HEK293 (cell line): ENCODE measurements around the gene STPG3.

Experiments used
- CTCF ChIA-PET: fragments of 350-600 bp; formaldehyde crosslinking; extraction: SDS; loops from one replicate; lab custom pipeline; 2021; ENCODE audit warnings: antibody characterized with exemption; lab: Yijun Ruan, JAX
- POLR2A ChIA-PET: fragments of 300-600 bp; formaldehyde crosslinking; extraction: SDS; loops from one replicate; lab custom pipeline; 2020; ENCODE audit warnings: antibody characterized with exemption, inconsistent platforms; lab: Yijun Ruan, JAX
- H3K27ac ChIP-seq: fragments of 200-500 bp; sonication (Bioruptor generic); 2 replicates; pipeline ENCODE4 v1.5.1; 2014; ENCODE audit warnings: low read depth, low read length, control low read depth, inconsistent platforms; ENCODE audit errors: extremely low read depth
- H3K36me3 ChIP-seq, 2 experiments: fragments of 200-500 bp in 1 of 2; sonication (Bioruptor generic) in 1 of 2; 1 replicate in 1 of 2; 2 replicates in 1 of 2; pipeline ENCODE4 v1.5.1; 2014 to 2017; ENCODE audit warnings: inconsistent platforms in 2 of 2, low read length in 2 of 2; ENCODE audit not compliant: control insufficient read depth in 2 of 2, insufficient read depth in 1 of 2
- H3K4me1 ChIP-seq: fragments of 200-500 bp; sonication (Bioruptor generic); 2 replicates; pipeline ENCODE4 v1.5.1; 2014; ENCODE audit warnings: mild to moderate bottlenecking, low read length, inconsistent platforms; ENCODE audit not compliant: control insufficient read depth, insufficient read depth
- H3K4me3 ChIP-seq: 2 replicates; pipeline ENCODE4 v1.5.1; 2011; ENCODE audit warnings: low read depth, mild to moderate bottlenecking, control low read depth, low read length, moderate library complexity
- H3K9me3 ChIP-seq: fragments of 200-500 bp; sonication (Bioruptor generic); 2 replicates; pipeline ENCODE4 v1.5.1; 2014; ENCODE audit warnings: low read depth, low read length, inconsistent platforms; ENCODE audit not compliant: control insufficient read depth, insufficient read depth
- BCL11B ChIP-seq: fragments of 450-650 bp; formaldehyde crosslinking; IDR thresholded peaks from 2 replicates; pipeline ENCODE4 v1.5.1; 2016; ENCODE audit warnings: low read depth, missing biosample characterization, missing genetic modification characterization
- EGR2 ChIP-seq: fragments of 450-650 bp; formaldehyde crosslinking; IDR thresholded peaks from 2 replicates; pipeline ENCODE4 v1.5.1; 2016; ENCODE audit warnings: low read depth, missing biosample characterization, missing genetic modification characterization
- ELK4 ChIP-seq: IDR thresholded peaks from 2 replicates; pipeline ENCODE4 v1.6.1; 2011; ENCODE audit warnings: mild to moderate bottlenecking, low read depth, low read length, borderline replicate concordance
- GLIS2 ChIP-seq: fragments of 450-650 bp; formaldehyde crosslinking; IDR thresholded peaks from 2 replicates; pipeline ENCODE4 v1.5.1; 2016; ENCODE audit warnings: missing biosample characterization, missing genetic modification characterization
- HIC1 ChIP-seq: fragments of 450-650 bp; formaldehyde crosslinking; IDR thresholded peaks from 2 replicates; pipeline ENCODE4 v1.5.1; 2016; ENCODE audit warnings: missing biosample characterization, missing genetic modification characterization
- HOXC10 ChIP-seq: sonication (generic); formaldehyde crosslinking; IDR thresholded peaks from 2 replicates; pipeline ENCODE4 v1.8.1; 2023; ENCODE audit warnings: mild to moderate bottlenecking, missing genetic modification reagents
- PRDM10 ChIP-seq: fragments of 450-650 bp; formaldehyde crosslinking; IDR thresholded peaks from 2 replicates; pipeline ENCODE4 v1.5.1; 2016; ENCODE audit warnings: missing biosample characterization, missing genetic modification characterization
- ZBTB49 ChIP-seq: fragments of 450-650 bp; formaldehyde crosslinking; IDR thresholded peaks from 2 replicates; pipeline ENCODE4 v1.5.1; 2016; ENCODE audit warnings: missing biosample characterization, missing genetic modification characterization, low read depth
- ZFHX2 ChIP-seq: fragments of 450-650 bp; formaldehyde crosslinking; conservative IDR thresholded peaks from 2 replicates; pipeline ENCODE4 v1.5.1; 2016; ENCODE audit warnings: missing biosample characterization, missing genetic modification characterization
- ZFP3 ChIP-seq: fragments of 450-650 bp; formaldehyde crosslinking; IDR thresholded peaks from 2 replicates; pipeline ENCODE4 v1.5.1; 2016; ENCODE audit warnings: low read depth, missing biosample characterization, missing genetic modification characterization
- ZFP41 ChIP-seq: fragments of 450-650 bp; formaldehyde crosslinking; IDR thresholded peaks from 2 replicates; pipeline ENCODE4 v1.5.1; 2016; ENCODE audit warnings: missing biosample characterization, missing genetic modification characterization, borderline replicate concordance
- ZNF335 ChIP-seq: fragments of 450-650 bp; formaldehyde crosslinking; conservative IDR thresholded peaks from 2 replicates; pipeline ENCODE4 v1.5.1; 2016; ENCODE audit warnings: missing biosample characterization, missing genetic modification characterization
- ZNF398 ChIP-seq: fragments of 450-650 bp; formaldehyde crosslinking; IDR thresholded peaks from 2 replicates; pipeline ENCODE4 v1.5.1; 2017; ENCODE audit warnings: missing biosample characterization, missing genetic modification characterization
- ZNF510 ChIP-seq: fragments of 450-650 bp; formaldehyde crosslinking; IDR thresholded peaks from 2 replicates; pipeline ENCODE4 v1.5.1; 2018; ENCODE audit warnings: mild to moderate bottlenecking, missing genetic modification characterization, missing biosample characterization; ENCODE audit not compliant: insufficient replicate concordance
- ZNF670 ChIP-seq: fragments of 450-650 bp; formaldehyde crosslinking; IDR thresholded peaks from 2 replicates; pipeline ENCODE4 v1.5.1; 2016; ENCODE audit warnings: missing biosample characterization, missing genetic modification characterization, low read depth
- ZNF785 ChIP-seq: fragments of 450-650 bp; formaldehyde crosslinking; IDR thresholded peaks from 2 replicates; pipeline ENCODE4 v1.5.1; 2016; ENCODE audit warnings: missing biosample characterization, missing genetic modification characterization
- ZNF830 ChIP-seq: fragments of 450-650 bp; IDR thresholded peaks from 2 replicates; pipeline ENCODE4 v1.5.0; 2018; ENCODE audit warnings: missing biosample characterization, missing genetic modification characterization, low read depth, mild to moderate bottlenecking, moderate library complexity
- ZSCAN4 ChIP-seq: fragments of 450-650 bp; formaldehyde crosslinking; IDR thresholded peaks from 2 replicates; pipeline ENCODE4 v1.5.1; 2017; ENCODE audit warnings: missing biosample characterization, missing genetic modification characterization

The STPG3 gene

GRCh38 chr9:137228506-137228967 lies 22.5 kb upstream of the STPG3 start:
- H3K4me3 ChIP-seq = no peak overlapping the region
- TF ChIP-seq BCL11B (tag by site-specific recombination) (0 out of 2 replicates have a peak, but pooled peaks have one; percentile 25), HIC1 (tag by site-specific recombination) (0 out of 2 replicates have a peak, but pooled peaks have one; percentile 10), ZNF510 (tag by site-specific recombination) (no peak), GLIS2 (tag by site-specific recombination) (peak; percentile 53; the same call in 1 of the 2 replicates)
- POLR2A ChIA-PET = interaction anchor here (1.8 to 17.2 kb wide), 4 partner anchors 13 to 182 kb away, joined by 3 to 304 read pairs (median 119); partner anchors contain the start of genes NDOR1, NPDC1, TMEM203 and TPRN
- no peak overlapping the region for H3K27ac ChIP-seq
- no peaks in the 10 kb centered on the region for H3K9me3 ChIP-seq
- H3K4me1 ChIP-seq = no peaks in the 10 kb centered on the region
- no peaks in the 10 kb centered on the region for H3K36me3 ChIP-seq
- CTCF ChIA-PET = interaction anchor here (0.6 to 6.7 kb wide), 16 partner anchors 8 to 441 kb away, joined by 3 to 69 read pairs (median 6); partner anchors contain the start of genes ABCA2, LRRC26, NPDC1 and SAPCD2

- POLR2A ChIA-PET = interaction anchor here (0.6 to 17.2 kb wide), 6 partner anchors 12 to 159 kb away, joined by 3 to 304 read pairs (median 8); partner anchors contain the start of genes NDOR1, SAPCD2, SSNA1 and TMEM203
- H3K36me3 ChIP-seq = no peaks in the 10 kb centered on the region
- no peak overlapping the region for H3K27ac ChIP-seq
- H3K4me3 ChIP-seq = no peak overlapping the region
- CTCF ChIA-PET = interaction anchor here (0.6 to 5.6 kb wide), 9 partner anchors 8 to 333 kb away, joined by 3 to 69 read pairs (median 3); partner anchors contain the start of gene NPDC1
- H3K9me3 ChIP-seq = no peaks in the 10 kb centered on the region
- no peaks in the 10 kb centered on the region for H3K4me1 ChIP-seq
- TF ChIP-seq EGR2 (tag by site-specific recombination) (peak; percentile 85), ZFP41 (tag by site-specific recombination) (no peak), ZSCAN4 (tag by site-specific recombination) (no peak), ZNF335 (tag by site-specific recombination) (peak; percentile 82), ZNF830 (tag by site-specific recombination) (no peak), ZFP3 (no peak), ZFHX2 (tag by site-specific recombination) (peak; percentile 84), ZNF670 (tag by site-specific recombination) (no peak), ZNF785 (tag by site-specific recombination) (no peak), PRDM10 (tag by site-specific recombination) (no peak), ELK4 (no peak), ZBTB49 (no peak), ZNF398 (tag by site-specific recombination) (no peak), HOXC10 (CRISPR knock-in tag) (no peak)
Observed at GRCh38 chr9:137228968-137229896, 21.9 kb upstream of the STPG3 start.
